Fibroblast of the aortic adventitia (primary cell): Measurements from ENCODE around the gene RAI14. TPM values are rescaled to one million over a fixed set of nuclear protein-coding genes. Genes with fewer than 3 reads are reported as not detected.

Source experiments
- DNase-seq: peaks from one replicate; pipeline ENCODE4 v3.0.0-alpha.2; 2010; ENCODE audit warnings: low read depth
- H3K4me3 ChIP-seq: 2 replicates; pipeline ENCODE4 v1.5.1; 2011; ENCODE audit warnings: low read depth, mild to moderate bottlenecking, control low read depth, low read length, moderate library complexity
- total RNA-seq: library from RNA; depleted of rRNA; stranded (reverse); fragments of >200 nt; gene quantifications from 2 replicates; pipeline ENCODE4 v1.2.3, GENCODE V29; 2012; ENCODE audit warnings: low replicate concordance
- TF ChIP-seq, protein P1 (sequence below): IDR thresholded peaks from 2 replicates; pipeline ENCODE4 v1.5.1; 2011; ENCODE audit warnings: mild to moderate bottlenecking, low read length, control low read depth, inconsistent platforms; ENCODE audit not compliant: insufficient read depth

The RAI14 gene
- total RNA-seq, 1 donor, result 100 TPM

DNA sequence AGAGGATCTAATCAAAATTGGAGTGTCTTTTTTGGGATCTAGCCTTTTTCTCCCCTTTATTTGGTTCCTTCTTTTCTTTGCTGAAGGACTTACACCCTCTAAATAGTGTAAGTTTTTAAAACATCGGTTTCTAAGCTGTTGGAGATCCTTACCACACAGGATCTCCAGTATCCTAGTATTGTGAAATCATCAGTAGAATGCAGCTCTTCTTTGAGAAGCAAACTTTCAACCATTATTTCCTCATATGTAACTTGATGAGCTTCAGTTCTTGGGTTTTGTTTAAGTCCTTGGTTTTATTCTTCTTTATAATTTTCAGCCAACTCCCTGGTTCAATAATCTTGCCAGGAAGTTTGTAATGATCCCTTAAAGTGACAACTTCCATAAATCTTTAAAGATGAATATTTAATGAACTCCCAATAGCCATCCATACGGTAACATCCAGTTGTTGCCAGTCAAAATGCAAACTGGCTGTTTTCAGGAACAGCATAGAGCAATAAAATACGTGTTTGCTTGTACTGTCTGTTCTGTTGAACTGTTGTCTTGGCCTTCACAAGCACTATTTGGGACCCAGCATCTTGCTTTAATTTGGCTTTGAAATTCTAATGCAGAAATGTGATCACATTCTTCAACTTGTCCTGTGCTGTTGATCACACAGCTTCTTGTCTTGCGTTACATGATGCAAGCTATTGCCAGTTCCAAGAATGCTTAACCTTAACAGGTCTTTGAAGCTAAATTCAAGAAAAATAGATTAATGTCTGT, 148.0 kb downstream of the RAI14 start:
- no peak overlapping the region for H3K4me3 ChIP-seq
- peak; percentile 16 for DNase-seq
- TF ChIP-seq, protein P1, sequence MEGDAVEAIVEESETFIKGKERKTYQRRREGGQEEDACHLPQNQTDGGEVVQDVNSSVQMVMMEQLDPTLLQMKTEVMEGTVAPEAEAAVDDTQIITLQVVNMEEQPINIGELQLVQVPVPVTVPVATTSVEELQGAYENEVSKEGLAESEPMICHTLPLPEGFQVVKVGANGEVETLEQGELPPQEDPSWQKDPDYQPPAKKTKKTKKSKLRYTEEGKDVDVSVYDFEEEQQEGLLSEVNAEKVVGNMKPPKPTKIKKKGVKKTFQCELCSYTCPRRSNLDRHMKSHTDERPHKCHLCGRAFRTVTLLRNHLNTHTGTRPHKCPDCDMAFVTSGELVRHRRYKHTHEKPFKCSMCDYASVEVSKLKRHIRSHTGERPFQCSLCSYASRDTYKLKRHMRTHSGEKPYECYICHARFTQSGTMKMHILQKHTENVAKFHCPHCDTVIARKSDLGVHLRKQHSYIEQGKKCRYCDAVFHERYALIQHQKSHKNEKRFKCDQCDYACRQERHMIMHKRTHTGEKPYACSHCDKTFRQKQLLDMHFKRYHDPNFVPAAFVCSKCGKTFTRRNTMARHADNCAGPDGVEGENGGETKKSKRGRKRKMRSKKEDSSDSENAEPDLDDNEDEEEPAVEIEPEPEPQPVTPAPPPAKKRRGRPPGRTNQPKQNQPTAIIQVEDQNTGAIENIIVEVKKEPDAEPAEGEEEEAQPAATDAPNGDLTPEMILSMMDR, result no peak

DNA sequence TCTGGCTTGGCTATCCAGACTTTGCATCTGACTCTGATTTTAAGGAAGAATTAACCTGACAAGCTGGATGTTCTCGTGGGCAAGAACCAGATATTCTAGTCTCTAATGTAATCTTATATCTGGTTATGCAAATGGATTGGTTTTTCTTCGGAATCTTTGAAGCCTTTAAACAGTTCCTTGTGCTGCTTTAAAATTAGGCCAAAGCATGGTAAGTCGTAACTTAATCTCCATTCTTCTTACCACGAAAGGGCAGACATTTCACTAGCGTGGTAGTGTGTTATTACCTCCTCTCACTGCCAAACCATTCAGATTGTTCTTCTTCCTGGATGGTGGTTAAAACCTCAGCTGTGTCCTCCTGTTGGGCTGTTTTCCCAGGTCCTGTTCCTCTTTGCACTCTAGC, 148.8 kb downstream of the RAI14 start:
- TF ChIP-seq, protein P1, result no peak
- DNase-seq, result no peak
- no peak overlapping the region for H3K4me3 ChIP-seq

DNA sequence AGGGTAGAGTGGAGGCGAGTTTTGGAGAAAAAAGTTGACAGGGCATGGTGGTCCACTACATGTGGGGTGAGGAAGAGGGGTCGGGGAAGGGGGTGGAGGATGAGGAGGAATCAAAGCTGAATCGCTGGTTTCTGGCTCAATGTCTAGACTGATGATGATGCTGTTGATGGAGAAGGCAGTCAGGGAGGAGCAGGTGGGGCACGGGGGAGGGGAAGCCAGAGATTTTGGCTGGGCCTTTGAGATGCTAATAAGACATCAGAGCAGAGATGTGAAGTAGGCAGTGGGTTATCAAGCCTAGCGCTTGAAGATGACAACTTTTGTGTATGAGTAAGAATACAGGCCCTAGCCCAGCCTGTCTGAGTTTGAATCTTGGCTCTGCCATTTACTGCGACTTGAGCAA, 150.4 kb downstream of the RAI14 start:
- TF ChIP-seq, protein P1, result no peak
- no peak for DNase-seq
- no peak overlapping the region for H3K4me3 ChIP-seq

- DNase-seq, result peak; percentile 53
- no peak overlapping the region for H3K4me3 ChIP-seq
- TF ChIP-seq, protein P1, result no peak
Observed at GRCh38 chr5:34811706-34812105, 155.6 kb downstream of the RAI14 start.

DNA sequence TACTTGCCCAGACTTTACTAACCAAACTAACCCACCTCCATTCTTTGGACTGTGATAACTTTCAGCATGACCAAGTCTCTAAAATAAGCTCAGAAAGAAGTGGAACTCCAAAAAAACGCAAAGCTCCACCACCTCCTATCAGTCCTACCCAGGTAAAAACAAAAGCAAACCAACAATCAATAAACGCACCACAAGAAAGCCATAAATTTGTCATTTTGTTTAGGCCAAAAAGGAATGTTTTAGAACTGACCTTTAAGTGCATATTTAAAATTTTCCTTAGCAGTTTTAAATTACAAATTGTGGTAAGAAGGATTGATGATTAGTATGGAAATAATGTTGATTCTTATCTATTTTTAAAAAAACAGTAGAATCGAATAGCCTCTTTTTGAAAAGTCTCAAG, 157.4 kb downstream of the RAI14 start:
- TF ChIP-seq, protein P1, result no peak
- no peak overlapping the region for H3K4me3 ChIP-seq
- DNase-seq, result no peak

DNA sequence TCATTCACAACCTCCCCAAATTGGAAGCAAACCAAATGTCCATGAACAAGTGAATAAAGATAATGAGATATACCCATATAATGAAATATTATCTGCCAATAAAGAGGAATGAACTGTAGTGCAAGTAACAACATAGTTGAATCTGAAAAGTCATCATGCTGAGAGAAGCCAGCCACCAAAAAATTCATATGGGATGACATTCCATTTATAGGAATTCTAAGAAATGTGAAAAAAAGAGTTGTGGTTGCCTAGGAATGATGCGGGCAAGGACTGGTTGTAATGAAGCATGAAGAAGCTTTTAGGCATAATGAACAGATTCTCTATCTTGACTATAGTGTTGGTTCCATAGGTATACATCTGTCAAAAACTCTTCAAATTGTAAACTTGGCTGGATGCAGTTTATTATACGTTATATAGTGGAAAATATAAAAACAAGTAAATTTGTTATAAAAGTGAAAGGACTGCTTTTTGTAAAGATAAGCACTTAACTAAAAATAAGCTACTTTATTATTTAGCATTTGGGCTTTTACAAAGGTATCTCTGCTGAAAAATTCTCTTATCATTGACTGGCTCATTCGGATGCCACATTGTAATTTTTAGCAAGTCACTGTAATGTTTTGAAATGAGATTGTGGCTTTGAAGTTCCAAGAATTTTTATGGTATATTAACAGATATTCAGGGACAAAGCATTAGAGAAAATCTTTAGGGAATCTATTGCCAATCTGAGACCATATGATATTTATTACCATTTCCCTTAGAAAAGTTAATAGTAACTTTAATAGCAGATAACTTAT, 161.6 kb downstream of the RAI14 start:
- TF ChIP-seq, protein P1, result no peak
- no peak overlapping the region for H3K4me3 ChIP-seq
- peak; percentile 26 for DNase-seq
